Putamen (tissue), 1 donor: Measurements from ENCODE around the gene PTP4A1.

Experiments
- DNase-seq: peaks from one replicate; pipeline ENCODE4 v3.0.0-alpha.2; 2016; ENCODE audit warnings: low spot score

Gene PTP4A1

DNA sequence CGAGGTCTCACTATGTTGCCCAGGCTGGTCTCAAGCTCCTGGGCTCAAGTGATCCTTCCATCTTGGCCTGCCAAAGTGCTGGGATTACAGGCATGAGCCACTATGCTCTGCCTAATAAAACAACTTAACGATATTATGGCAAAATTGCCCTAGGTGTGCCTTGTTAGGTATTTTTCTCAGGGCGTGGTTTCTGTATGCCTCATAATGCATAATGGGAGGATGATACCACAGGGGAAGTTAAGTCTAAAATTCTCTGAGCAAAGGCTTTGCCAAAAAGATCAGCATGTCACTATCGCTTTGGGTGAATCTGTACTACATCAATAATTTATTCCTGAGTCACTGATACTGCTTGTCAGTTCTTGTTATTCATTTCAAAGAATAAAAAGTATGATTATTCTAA lies 15.9 kb upstream of the PTP4A1 start:
- DNase-seq = no peak

DNA sequence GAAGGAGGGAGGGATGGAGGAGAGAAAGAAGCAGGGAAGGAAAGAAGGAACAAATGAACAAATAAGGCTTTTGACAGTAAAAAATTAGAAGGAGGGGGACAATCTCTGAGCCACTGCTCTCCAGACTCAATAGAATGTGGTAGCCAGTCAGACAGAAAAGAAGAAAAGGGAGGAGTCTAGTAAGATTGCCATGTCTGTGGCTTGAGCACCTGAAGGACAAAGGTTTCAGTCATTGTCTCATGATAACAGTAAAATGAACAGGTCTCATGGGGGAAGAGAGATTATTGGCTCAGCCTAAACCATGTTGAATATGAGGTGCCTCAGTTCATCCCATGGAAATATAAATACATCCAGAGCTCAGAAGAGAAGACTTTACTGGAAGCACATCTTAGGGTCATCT lies 14.0 kb upstream of the PTP4A1 start:
- DNase-seq = no peak

DNA sequence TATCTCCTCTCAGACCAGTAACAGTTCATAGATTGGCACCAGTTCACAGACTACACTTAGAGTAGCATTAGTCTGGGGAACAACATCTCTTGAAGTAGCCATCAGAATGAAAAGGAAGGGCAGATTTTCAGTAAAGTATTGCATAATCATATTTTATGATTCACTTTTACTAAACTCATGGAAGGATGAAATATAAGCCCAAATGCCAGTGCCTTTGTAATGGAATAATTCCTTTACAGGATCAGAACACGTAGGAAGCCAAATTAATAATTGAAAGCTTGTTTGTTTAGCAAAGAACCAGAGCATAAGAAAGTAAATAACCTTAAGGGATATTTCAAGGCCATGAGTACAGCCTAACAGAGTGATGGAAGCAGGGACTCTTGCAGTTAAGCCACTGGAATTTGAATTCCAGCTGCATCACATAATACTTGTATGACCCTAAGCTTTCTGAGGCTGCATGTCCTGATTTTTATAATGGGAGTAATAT lies 11.4 kb upstream of the PTP4A1 start:
- no peak for DNase-seq

DNA sequence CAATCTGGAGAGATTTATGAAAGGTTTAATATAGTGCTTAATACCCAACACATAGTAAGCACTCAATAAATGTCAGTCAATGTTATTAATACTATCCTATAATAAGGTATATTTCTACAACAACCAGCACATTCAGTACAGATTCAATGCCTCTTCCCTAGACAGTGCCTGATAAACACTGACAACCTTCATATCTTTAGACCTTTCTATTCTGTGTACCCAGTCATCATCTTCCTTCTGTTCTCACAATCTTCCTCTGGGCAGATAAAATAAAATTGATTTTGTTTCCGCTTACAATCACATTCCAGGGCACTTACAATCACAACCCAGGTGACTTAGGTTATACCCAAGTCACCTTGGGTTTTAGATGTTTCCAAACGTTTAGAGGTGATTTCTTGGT lies 11.0 kb upstream of the PTP4A1 start:
- no peak for DNase-seq

DNA sequence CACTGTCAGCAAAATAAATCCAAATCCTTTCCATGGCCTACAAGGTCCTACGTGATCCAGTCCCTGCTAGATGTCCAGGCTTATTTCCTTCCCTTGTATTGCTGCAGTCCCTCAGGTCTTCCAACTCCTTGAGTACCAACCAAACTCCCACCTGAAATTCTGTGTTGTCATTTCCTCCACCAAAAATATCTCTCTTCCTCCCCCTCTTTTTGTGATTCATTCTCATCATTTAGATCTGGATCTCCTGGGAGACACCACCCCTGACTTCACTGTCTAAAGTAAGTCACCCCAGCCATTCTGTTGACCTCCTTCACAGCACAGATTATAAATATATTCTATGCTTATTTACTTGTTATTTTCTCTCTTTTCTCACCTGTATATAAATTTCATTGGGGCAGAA lies 9.0 kb upstream of the PTP4A1 start:
- peak; percentile 46 for DNase-seq

DNA sequence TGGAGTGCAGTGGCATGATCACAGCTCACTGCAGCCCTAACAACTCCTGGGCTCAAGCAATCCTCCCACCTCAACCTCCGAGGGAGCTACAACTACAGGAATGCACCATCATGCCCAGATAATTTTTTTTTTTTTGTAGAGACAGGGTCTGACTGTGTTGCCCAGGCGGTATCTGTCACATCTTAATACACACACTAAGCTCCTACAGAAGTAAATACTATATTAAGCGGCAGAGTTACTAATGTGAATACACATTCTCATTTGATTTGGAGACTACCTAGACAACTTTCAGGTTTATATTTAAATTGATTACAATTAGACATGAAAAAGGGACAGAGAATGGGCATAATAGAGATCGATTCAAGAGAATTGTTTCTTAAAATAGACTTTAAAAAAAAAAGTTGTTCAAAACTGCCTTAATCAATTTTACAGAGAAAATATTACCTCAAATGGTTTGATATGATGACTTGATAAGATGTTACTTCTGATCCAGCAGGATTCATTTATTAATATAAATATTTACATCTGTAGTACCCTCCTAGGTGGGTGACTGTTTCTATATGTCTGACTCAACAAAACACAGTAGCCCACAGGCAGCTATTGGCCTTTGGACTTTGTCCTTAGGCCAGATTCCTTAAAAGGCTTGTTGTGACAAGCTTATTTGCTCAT lies 7.1 kb upstream of the PTP4A1 start:
- no peak for DNase-seq

DNA sequence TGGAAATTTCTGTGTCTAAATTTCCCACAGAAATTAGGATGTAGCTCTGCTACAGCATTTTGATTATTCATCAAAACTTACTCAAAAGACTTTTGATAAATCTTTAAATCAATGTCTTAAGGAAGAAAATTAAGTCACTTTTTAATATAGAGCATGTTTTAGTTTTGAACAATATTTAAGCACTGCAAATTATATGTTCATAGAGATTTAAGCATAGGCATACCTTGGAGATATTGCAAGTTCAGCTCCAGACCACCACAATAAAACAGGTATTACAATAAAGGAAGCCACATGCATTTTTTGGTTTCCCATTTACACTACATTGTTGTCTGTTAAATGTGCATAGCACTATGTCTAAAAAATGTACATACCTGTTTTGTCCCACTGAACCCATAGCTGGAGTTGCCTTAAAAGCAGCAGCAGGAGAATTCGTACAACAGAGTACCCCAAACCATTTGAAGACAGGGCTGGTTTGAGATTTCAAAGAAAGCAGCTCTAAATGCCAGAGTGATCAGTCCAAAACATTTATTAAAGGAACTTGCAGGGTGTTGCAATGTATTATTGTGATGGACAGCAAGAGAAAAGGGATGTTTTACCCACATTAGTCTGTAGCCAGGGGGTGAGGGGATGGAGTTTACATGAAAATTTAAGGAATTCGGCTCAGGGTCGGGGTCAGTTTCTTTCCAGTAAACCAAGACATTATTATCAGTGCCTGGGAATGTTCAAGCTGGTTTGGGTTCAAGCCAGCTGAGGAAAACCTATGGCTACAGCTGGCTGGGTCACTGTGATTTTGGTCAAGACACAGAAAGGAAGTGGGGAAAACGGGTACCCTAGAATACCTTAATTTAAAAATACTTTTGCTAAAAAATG lies 6.3 kb upstream of the PTP4A1 start:
- DNase-seq = no peak

DNA sequence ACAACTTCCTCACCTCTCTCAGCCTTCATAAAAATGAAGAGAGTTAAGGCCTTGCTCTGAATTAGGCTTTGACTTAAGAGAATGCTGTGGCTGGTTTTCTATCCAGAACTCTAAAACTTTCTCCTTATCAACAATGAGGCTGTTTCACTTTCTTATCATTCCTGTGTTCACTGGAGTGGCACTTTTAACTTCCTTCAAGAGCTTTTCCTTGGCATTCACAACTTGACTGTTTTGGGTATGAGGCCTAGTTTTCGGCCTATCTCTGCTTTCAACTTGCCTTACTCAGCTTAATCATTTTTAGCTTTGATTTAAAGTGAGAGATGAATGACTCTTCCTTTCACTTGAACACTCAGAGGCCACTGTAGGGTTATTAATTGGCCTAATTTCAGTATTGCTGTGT lies 4.3 kb upstream of the PTP4A1 start:
- no peak for DNase-seq

DNA sequence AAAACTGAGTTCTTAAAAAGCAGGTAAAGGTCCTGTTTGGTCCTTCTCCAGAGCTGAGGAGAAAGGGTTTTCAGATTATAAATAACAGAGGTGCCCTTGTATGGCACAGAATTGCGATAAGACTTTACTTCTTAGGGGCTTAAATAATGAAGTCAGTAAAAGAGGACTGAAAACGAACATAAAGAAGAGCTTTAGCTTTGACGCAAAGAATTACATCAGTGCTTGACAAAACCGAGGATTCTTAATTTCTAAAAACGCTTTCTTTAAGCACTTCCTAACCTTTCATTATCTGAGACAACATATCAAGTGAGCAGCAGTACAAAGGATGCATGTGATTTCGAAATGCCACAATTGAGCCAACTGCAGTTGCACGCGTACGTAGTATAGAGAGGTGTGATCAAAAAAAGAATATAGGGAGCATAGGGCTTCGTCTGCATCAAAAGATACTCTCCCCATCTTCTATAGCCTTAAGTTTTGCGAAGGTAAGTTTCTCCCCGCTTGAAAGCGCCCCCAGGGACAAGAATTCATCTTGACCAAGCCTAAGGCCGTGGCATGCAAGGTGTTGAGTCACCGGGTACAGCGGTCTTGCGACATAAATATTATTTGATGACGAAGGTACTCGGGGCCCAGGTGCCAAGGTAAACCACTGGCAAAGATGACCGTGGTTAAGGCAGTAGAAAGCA lies 778 bp upstream of the PTP4A1 start:
- DNase-seq = no peak

DNA sequence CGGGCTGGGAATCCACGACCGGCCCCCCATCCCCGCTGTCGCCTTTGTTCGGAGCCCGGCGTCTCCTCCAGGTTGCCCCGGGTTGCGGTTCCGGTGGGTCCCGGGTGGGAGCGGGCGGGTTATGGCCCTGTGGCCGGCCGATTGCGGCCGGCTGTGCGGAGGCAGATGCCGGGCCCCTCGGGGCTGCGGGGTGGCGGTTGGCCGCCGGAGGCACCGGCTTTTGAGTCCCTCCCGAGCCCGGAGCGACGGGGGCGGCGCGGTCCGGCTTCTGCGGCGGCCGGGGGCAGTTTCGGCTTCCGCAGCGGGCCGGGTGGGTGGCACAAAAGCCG lies 431 bp downstream of the PTP4A1 start:
- no peak for DNase-seq

DNA sequence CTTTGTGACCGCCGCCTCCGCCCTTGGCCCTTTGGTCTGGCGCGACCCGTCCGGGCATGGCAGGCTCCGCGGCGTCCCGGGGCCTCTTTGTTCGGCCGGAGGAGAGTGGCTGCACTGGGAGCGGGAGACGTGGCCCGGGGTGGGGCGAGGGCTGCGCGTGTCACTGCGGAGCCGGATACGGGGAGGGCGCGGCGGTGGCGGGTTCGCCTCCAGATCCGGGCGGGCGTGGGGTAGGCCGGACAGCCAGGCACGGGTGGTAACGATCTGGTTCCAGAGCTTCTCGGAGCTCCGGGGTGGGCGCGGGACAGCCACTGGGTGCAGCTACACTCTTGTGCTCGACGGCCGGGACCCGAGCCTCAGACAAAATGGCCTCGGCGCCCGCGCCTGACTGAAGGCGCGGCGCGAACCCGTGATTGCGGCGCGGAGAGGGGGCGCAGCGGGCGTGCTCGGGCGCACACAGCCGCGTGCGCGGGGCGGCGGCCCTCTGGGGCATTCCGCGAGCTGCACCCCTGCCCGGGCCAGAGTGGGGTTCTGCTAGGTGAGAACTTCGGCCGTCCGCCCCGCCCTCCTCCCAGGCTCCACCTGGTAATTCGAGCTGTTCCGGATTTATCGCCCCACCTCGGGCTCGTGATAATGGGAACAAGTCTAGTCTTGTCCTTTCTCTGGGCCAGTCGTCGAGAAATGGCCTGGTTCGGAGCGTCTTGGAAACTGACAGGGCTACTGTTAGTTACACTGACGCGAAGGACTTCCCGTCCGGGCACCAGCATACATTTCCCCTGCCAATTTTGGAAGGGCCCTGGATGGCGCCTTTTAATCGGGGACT lies 1.0 kb downstream of the PTP4A1 start:
- DNase-seq = peak; percentile 63

DNA sequence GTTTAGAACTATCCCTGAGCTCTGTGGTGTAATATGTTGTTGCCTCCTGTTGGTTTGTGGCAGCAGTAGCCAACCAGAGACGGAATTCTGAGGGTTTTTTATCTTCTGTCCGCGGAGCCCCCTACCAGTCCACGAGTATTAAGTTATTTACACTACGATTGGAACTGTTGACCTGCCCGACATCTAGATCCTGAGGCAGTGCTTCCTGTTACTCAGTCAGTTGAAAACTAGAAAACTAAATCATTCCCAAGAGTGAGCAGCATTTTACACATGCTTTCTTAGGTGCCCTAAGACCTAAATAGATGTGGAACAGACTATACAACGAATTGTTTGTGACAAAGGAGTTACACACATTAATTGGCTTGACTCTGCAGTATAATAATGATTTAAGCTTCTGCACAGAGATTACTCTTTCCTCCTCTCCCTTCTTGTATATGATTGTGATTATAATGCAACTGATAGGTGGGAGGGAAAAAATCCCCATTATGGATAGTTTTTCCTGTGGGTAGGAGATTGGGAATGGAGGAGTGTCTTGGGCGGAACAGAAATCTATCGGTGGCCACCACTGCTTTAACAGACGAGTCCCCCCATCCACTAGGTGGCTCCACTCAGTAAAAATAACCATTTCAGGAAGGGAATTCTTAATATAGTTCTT lies 1.7 kb downstream of the PTP4A1 start:
- peak; percentile 33 for DNase-seq

DNA sequence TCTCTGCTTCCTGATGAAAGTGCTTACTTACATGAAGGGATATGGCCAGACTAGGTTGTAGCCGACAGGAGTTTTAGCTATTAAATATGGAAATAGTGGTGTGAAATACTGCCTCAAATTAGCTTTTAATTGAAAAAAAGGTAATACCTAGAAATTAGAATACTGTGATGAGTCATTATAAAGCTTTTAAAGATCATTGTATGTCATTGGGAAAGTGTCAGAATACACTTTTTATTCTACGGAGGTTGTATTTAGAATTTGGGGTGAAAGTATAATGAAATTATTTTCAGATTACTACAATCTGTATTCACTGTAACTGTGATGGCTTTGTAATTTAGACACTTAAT lies 2.2 kb downstream of the PTP4A1 start:
- DNase-seq = no peak

DNA sequence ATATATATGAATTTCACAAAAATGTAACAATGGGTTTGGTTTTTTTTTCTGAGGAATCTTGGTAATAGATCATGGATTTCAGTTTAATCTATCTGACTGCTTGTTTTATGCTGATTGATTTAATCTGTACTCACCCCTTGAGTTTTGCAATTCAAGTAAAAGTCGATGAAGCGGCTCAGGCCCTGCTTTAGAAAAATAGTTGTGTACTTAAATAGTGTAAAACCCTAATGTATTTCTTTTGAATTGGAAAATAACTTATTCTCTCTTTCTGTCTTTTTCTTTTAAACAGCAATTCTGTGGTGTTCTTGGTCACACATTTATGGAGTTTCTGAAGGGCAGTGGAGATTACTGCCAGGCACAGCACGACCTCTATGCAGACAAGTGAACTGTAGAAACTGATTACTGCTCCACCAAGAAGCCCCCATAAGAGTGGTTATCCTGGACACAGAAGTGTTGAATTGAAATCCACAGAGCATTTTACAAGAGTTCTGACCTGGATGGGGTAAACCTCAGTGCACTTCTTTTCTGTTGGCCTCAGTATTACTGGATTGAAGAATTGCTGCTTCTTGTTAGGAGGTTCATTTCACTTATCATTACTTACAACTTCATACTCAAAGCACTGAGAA lies 4.0 kb downstream of the PTP4A1 start:
- no peak for DNase-seq

DNA sequence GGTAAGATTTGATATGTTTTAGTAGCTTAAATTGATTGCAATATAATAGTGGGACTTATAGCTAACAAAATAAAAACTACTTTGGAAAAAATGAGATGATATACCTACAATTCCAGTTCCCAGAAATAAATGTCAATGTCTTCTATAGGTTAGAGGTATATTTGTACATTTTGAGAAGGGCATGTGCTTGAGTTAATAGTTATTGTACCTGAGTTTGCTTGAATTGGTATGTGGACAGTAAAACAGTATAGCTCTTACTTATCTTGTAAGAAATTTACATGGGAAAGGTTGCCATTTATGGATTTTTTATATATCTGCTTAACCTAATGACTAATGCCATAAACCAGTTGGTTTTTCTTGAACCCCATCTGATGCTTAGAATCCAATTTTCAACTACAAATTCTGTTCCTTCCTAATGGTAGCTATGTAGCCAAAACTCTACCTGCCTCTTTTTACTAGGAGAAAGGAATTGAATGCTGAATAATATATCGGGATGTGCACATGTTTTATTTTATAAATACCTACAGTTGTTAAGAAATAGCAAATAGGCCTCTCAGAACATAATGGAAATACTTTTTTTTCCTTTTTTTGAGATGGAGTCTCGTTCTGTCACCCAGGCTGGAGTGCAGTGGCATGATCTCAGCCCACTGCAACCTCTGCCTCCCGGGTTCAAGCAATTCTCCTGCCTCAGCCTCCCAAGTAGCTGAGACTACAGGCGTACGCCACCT lies 4.9 kb downstream of the PTP4A1 start:
- no peak for DNase-seq

DNA sequence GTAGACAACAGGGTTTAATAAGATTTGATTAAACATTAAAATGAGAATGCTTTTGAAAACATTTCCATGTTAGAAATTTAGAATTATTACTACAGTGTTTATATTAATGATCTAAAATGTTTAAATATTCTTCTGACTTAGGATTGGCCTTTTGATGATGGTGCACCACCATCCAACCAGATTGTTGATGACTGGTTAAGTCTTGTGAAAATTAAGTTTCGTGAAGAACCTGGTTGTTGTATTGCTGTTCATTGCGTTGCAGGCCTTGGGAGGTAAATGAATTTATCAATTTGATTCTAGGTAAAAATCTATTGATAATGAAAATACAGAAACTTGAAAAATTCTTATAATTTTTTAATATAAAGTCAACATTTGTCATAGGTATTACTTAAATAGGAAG lies 6.5 kb downstream of the PTP4A1 start:
- DNase-seq = no peak

DNA sequence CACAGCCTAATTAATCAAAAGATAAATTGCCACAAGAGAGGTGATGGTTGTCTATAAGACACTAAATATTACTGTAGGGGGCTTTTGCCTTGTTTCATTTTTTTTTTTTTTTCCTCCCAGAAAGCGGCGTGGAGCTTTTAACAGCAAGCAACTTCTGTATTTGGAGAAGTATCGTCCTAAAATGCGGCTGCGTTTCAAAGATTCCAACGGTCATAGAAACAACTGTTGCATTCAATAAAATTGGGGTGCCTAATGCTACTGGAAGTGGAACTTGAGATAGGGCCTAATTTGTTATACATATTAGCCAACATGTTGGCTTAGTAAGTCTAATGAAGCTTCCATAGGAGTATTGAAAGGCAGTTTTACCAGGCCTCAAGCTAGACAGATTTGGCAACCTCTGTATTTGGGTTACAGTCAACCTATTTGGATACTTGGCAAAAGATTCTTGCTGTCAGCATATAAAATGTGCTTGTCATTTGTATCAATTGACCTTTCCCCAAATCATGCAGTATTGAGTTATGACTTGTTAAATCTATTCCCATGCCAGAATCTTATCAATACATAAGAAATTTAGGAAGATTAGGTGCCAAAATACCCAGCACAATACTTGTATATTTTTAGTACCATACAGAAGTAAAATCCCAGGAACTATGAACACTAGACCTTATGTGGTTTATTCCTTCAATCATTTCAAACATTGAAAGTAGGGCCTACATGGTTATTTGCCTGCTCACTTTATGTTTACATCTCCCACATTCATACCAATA lies 7.8 kb downstream of the PTP4A1 start:
- DNase-seq = no peak

DNA sequence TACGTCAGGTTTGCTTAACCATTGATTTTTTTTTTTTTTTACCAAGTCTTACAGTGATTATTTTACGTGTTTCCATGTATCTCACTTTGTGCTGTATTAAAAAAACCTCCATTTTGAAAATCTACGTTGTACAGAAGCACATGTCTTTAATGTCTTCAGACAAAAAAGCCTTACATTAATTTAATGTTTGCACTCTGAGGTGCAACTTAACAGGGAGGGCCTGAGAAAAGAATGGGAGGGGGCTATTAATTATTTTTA lies 8.4 kb downstream of the PTP4A1 start:
- DNase-seq = no peak

DNA sequence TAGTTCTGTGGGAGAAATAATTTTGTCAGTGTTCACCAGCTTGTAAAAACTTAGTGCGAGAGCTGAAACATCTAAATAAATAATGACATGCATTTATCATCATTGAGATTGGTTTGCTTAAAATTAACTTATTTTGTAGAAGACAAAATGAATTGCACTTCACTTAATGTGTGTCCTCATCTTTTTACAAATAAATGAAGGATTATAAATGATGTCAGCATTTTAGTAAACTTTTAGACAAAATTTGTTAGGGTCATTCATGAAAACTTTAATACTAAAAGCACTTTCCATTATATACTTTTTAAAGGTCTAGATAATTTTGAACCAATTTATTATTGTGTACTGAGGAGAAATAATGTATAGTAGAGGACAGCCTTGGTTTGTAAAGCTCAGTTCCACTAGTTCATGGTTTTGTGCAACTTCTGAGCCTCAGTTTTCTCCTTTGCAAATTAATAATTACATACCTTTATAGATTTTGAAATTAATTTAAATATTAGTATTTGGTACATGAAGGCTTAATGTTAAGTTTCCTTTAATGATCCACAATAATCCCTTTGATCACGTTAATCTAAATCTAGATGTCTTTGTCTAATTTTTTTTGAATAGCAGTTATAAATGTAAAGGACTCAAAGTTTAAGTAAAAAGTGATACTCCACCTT lies 9.2 kb downstream of the PTP4A1 start:
- no peak for DNase-seq
